ENCODE data around the gene RAB20. TPM values are rescaled to one million over a fixed set of nuclear protein-coding genes. Genes with fewer than 3 reads are reported as not detected.

Gene RAB20
- total RNA-seq, 2 donors from 2014 or later = 0.47 to 3.1 TPM

GRCh38 chr13:110568612-110569011, 7.1 kb upstream of the RAB20 start:
- H3K4me3 Mint-ChIP-seq = no peak overlapping the region
- no peak for DNase-seq (ENCODE audit: low spot score)
- H3K27ac Mint-ChIP-seq = no peak overlapping the region
- ATAC-seq = no peak
- peaks cover 32 to 40% of the 10 kb centered on the region in 2 donors for H3K27me3 Mint-ChIP-seq
- no peaks in the 10 kb centered on the region for H3K4me1 Mint-ChIP-seq (ENCODE audit: low read depth in 2 of 2)
- H3K36me3 Mint-ChIP-seq = no peaks in the 10 kb centered on the region
- no peaks in the 10 kb centered on the region for H3K9me3 Mint-ChIP-seq

- H3K4me3 Mint-ChIP-seq = no peak overlapping the region
- no peaks in the 10 kb centered on the region for H3K9me3 Mint-ChIP-seq
- H3K4me1 Mint-ChIP-seq (ENCODE audit: low read depth in 2 of 2) = peaks cover 0 to 4% of the 10 kb centered on the region in 2 donors
- H3K27ac Mint-ChIP-seq = no peak overlapping the region
- H3K27me3 Mint-ChIP-seq = peaks cover 26 to 35% of the 10 kb centered on the region in 2 donors
- DNase-seq (ENCODE audit: low spot score) = no peak
- H3K36me3 Mint-ChIP-seq = no peaks in the 10 kb centered on the region
- ATAC-seq = no peak
Measured at GRCh38 chr13:110566171-110566570, 4.6 kb upstream of the RAB20 start.

GRCh38 chr13:110565296-110565695, 3.8 kb upstream of the RAB20 start:
- H3K9me3 Mint-ChIP-seq = no peaks in the 10 kb centered on the region
- ATAC-seq = no peak
- peaks cover 31 to 41% of the 10 kb centered on the region in 2 donors for H3K27me3 Mint-ChIP-seq
- H3K4me1 Mint-ChIP-seq (ENCODE audit: low read depth in 2 of 2) = peaks cover 7 to 10% of the 10 kb centered on the region in 2 donors
- DNase-seq (ENCODE audit: low spot score) = no peak
- H3K27ac Mint-ChIP-seq = no peak overlapping the region
- no peak overlapping the region for H3K4me3 Mint-ChIP-seq
- no peaks in the 10 kb centered on the region for H3K36me3 Mint-ChIP-seq

GRCh38 chr13:110564472-110564985, 3.0 kb upstream of the RAB20 start:
- Mint-ChIP-seq H3K4me3 (no peak overlapping the region), H3K4me1 (ENCODE audit: low read depth in 2 of 2) (peaks cover 7 to 12% of the 10 kb centered on the region in 2 donors), H3K9me3 (no peaks in the 10 kb centered on the region), H3K27me3 (peaks cover 31 to 42% of the 10 kb centered on the region in 2 donors), H3K36me3 (no peaks in the 10 kb centered on the region), H3K27ac (no peak overlapping the region)
- DNase-seq (ENCODE audit: low spot score) (no peak), ATAC-seq (no peak)

GRCh38 chr13:110563463-110563774, 1.9 kb upstream of the RAB20 start:
- Mint-ChIP-seq H3K4me1 (ENCODE audit: low read depth in 2 of 2) (peaks cover 7 to 12% of the 10 kb centered on the region in 2 donors), H3K4me3 (no peak overlapping the region), H3K27ac (no peak overlapping the region), H3K9me3 (no peaks in the 10 kb centered on the region), H3K36me3 (no peaks in the 10 kb centered on the region), H3K27me3 (peaks cover 29 to 40% of the 10 kb centered on the region in 2 donors)
- ATAC-seq (no peak), DNase-seq (ENCODE audit: low spot score) (no peak)

GRCh38 chr13:110562696-110563462, 1.4 kb upstream of the RAB20 start:
- H3K27ac Mint-ChIP-seq = no peak overlapping the region
- ATAC-seq (no peak), DNase-seq (ENCODE audit: low spot score) (no peak)
- H3K4me3 Mint-ChIP-seq = peak overlapping the region; percentile 88
- peaks cover 29 to 40% of the 10 kb centered on the region in 2 donors for H3K27me3 Mint-ChIP-seq
- peaks cover 7 to 12% of the 10 kb centered on the region in 2 donors for H3K4me1 Mint-ChIP-seq (ENCODE audit: low read depth in 2 of 2)
- no peaks in the 10 kb centered on the region for H3K36me3 Mint-ChIP-seq
- H3K9me3 Mint-ChIP-seq = no peaks in the 10 kb centered on the region

GRCh38 chr13:110562036-110562597, 595 bp upstream of the RAB20 start:
- DNase-seq (ENCODE audit: low spot score) (no peak), ATAC-seq (no peak)
- no peak overlapping the region for H3K27ac Mint-ChIP-seq
- no peaks in the 10 kb centered on the region for H3K36me3 Mint-ChIP-seq
- H3K9me3 Mint-ChIP-seq = no peaks in the 10 kb centered on the region
- H3K4me1 Mint-ChIP-seq (ENCODE audit: low read depth in 2 of 2) = peaks cover 7 to 12% of the 10 kb centered on the region in 2 donors
- peaks cover 25 to 40% of the 10 kb centered on the region in 2 donors for H3K27me3 Mint-ChIP-seq
- H3K4me3 Mint-ChIP-seq = peak overlapping the region; percentile 88

- H3K36me3 Mint-ChIP-seq = no peaks in the 10 kb centered on the region
- peak overlapping the region; percentile 88 for H3K4me3 Mint-ChIP-seq
- H3K27me3 Mint-ChIP-seq = peaks cover 22 to 40% of the 10 kb centered on the region in 2 donors
- peak overlapping the region in 1 of 2 donors; percentile 36 for H3K27ac Mint-ChIP-seq
- ATAC-seq = no peak
- no peak for DNase-seq (ENCODE audit: low spot score)
- H3K9me3 Mint-ChIP-seq = no peaks in the 10 kb centered on the region
- peaks cover 7 to 12% of the 10 kb centered on the region in 2 donors for H3K4me1 Mint-ChIP-seq (ENCODE audit: low read depth in 2 of 2)
Measured at GRCh38 chr13:110560601-110561343, 750 bp downstream of the RAB20 start.

- ATAC-seq = no peak
- Mint-ChIP-seq H3K27ac (no peak overlapping the region), H3K9me3 (no peaks in the 10 kb centered on the region), H3K4me3 (peak overlapping the region; percentile 6), H3K36me3 (no peaks in the 10 kb centered on the region), H3K27me3 (peaks cover 23 to 35% of the 10 kb centered on the region in 2 donors), H3K4me1 (ENCODE audit: low read depth in 2 of 2) (peaks cover 7 to 12% of the 10 kb centered on the region in 2 donors)
- no peak for DNase-seq (ENCODE audit: low spot score)
Measured at GRCh38 chr13:110559986-110560385, 1.5 kb downstream of the RAB20 start.

GRCh38 chr13:110559429-110559943, 2.0 kb downstream of the RAB20 start:
- H3K27me3 Mint-ChIP-seq = peaks cover 18 to 30% of the 10 kb centered on the region in 2 donors
- peak overlapping the region; percentile 6 for H3K4me3 Mint-ChIP-seq
- ATAC-seq (no peak), DNase-seq (ENCODE audit: low spot score) (no peak)
- no peak overlapping the region for H3K27ac Mint-ChIP-seq
- peaks cover 7 to 12% of the 10 kb centered on the region in 2 donors for H3K4me1 Mint-ChIP-seq (ENCODE audit: low read depth in 2 of 2)
- H3K9me3 Mint-ChIP-seq = no peaks in the 10 kb centered on the region
- no peaks in the 10 kb centered on the region for H3K36me3 Mint-ChIP-seq

GRCh38 chr13:110557610-110558305, 3.8 kb downstream of the RAB20 start:
- no peak for ATAC-seq
- DNase-seq (ENCODE audit: low spot score) = no peak
- Mint-ChIP-seq H3K4me1 (ENCODE audit: low read depth in 2 of 2) (peaks cover 7 to 12% of the 10 kb centered on the region in 2 donors), H3K4me3 (no peak overlapping the region), H3K27me3 (peaks cover 11 to 13% of the 10 kb centered on the region in 2 donors), H3K36me3 (no peaks in the 10 kb centered on the region), H3K27ac (no peak overlapping the region), H3K9me3 (no peaks in the 10 kb centered on the region)

GRCh38 chr13:110557082-110557481, 4.4 kb downstream of the RAB20 start:
- H3K27me3 Mint-ChIP-seq = peaks cover 11 to 13% of the 10 kb centered on the region in 2 donors
- peaks cover 7 to 12% of the 10 kb centered on the region in 2 donors for H3K4me1 Mint-ChIP-seq (ENCODE audit: low read depth in 2 of 2)
- no peaks in the 10 kb centered on the region for H3K36me3 Mint-ChIP-seq
- DNase-seq (ENCODE audit: low spot score) = no peak
- H3K4me3 Mint-ChIP-seq = no peak overlapping the region
- no peaks in the 10 kb centered on the region for H3K9me3 Mint-ChIP-seq
- no peak overlapping the region for H3K27ac Mint-ChIP-seq
- ATAC-seq = no peak

- peaks cover 7 to 8% of the 10 kb centered on the region in 2 donors for H3K4me1 Mint-ChIP-seq (ENCODE audit: low read depth in 2 of 2)
- no peaks in the 10 kb centered on the region for H3K9me3 Mint-ChIP-seq
- no peak overlapping the region for H3K4me3 Mint-ChIP-seq
- ATAC-seq (no peak), DNase-seq (ENCODE audit: low spot score) (no peak)
- H3K27ac Mint-ChIP-seq = no peak overlapping the region
- H3K36me3 Mint-ChIP-seq = no peaks in the 10 kb centered on the region
- H3K27me3 Mint-ChIP-seq = peaks cover 14 to 16% of the 10 kb centered on the region in 2 donors
Measured at GRCh38 chr13:110556224-110556606, 5.3 kb downstream of the RAB20 start.
